Measurements from ENCODE around the gene TMPRSS15.

The TMPRSS15 gene

DNA sequence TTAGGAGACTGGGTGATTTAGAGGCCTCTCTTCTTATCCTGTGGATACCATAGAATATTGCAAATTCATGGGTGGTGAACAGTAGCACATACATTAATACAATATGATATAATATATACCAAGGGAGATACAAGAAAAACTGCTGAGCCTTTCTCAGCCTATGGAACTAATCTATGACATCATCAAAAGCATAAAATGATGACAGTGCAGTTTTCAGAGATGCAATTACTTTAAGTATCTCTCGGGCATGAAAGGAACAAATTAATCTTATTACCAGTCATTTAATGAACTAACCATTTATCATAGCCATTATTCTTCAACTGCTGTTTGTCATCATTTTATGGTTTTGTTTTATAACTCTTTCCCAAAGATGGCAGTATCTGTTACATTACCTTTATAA lies 155.4 kb downstream of the TMPRSS15 start:
- in situ Hi-C loops (cut with HindIII; ENCODE audit: low sequenced_read_pairs), result no loop called here

DNA sequence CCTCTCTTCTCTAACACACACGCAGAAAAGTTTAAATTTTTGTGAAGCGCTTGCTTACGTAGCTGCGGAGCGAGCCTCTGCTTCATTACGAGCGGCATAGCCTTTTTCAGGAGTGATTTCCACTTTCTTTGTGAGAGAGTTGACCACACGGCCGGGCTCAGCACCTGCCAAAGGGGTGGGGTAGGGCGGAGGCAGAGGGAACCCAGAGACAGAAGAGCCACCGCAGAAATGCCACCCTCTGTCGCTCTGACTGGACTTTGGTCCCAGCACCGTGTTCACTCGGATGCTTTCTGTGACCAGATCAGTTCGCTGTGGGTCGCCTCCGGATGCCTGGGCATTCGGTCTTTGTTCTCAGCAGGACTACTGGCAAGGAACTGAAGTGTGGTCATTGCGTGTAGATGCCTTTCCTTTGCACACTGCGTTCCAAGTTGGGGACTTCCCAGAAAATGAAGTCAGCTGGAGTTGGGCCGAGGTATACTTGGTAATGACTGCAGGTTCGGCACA lies 158.1 kb downstream of the TMPRSS15 start:
- in situ Hi-C loops (cut with HindIII; ENCODE audit: low sequenced_read_pairs), result no loop called here

DNA sequence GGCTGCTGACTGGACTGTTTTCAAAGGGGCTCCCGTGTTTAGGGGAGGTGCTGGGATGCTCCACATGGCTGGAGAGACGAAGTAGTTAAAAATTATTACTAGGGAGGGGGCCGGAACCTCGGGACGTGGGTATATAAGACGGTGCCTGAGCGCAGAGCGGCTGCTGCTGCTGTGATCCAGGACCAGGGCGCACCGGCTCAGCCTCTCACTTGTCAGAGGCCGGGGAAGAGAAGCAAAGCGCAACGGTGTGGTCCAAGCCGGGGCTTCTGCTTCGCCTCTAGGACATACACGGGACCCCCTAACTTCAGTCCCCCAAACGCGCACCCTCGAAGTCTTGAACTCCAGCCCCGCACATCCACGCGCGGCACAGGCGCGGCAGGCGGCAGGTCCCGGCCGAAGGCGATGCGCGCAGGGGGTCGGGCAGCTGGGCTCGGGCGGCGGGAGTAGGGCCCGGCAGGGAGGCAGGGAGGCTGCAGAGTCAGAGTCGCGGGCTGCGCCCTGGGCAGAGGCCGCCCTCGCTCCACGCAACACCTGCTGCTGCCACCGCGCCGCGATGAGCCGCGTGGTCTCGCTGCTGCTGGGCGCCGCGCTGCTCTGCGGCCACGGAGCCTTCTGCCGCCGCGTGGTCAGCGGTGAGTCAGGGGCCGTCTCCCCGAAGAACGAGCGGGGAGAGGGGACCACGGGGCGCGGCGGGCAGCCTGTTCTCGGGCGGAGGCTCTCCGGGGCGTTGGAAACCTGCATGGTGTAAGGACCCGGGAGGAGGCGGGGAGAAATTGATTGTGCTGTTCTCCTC lies 158.7 kb downstream of the TMPRSS15 start, which contains the start of gene CHODL:
TSS of gene CHODL (plus strand) at position 163 of the 793 bp plus-strand sequence. CDS start at position 554, 391 bp downstream.
- in situ Hi-C loops (cut with HindIII; ENCODE audit: low sequenced_read_pairs), result no loop called here

DNA sequence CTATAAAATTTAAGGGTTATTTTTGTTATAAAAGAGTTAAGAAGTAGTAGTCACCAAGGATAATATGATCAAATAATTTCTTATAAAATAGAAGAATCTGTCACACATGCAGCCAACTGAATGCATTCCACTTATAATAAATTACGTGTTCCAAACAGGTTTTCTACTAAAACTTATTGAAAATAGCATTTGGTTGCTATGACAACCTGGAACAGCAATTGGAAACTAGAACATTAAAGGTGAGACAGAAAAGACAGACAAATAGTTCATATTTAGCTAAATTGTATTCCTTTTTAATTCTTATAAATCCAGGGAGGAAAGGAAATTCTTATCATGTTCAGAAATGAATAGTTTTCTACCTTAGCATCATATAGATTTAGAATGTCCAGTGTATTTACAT lies 168.0 kb downstream of the TMPRSS15 start:
- in situ Hi-C loops (cut with HindIII; ENCODE audit: low sequenced_read_pairs), result no loop called here

DNA sequence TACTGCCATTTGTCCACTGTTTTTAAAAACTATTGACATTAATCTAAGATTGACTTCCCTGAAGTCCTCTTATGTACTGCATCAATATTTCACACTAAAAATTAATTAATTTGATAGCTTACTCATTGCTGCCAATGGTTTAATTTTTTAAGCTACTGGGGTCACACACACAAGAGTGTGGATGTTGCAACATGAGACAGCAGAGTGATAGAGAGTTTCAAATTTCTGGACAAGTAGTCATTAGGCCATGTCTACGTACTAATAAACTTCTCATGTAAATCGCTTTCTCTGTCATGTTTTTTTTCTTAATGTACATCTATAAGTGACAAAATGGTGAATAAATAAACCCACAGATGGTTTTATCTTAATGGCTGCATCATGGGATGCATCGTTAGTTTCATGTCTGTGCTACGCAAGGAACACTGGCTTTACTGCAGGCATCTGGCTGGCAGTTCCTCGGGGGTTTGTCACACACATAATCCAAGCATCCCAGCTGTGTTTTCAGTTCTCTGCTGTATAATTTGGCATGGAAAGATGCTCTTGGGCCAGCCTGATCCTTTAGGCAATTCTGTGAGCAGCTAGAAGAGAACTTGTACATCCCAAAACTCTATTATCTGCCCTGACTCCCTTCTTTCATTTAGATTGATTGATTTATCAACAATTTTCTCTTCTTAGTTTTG lies 175.4 kb downstream of the TMPRSS15 start:
- in situ Hi-C loops (cut with HindIII; ENCODE audit: low sequenced_read_pairs), result no loop called here

DNA sequence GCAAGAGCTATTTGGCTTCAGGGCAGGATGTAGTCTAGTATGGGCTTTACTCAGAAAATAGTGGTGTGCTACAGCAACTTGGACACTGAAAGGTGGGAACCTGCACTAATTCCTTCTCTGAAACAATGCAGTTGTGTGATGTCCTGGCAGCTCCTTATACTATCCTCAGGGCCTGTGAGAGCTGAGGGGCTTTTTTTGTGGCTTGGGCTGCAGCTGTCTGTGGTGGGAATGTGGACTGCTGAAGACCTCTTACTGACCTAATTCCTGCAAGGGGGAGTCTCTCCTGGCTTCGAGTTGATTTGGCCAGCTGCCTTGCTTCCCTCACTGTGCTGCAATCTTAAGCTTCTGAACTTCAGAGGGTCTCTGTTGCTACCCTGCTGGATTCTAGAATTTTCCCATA lies 181.2 kb downstream of the TMPRSS15 start:
- in situ Hi-C loops (cut with HindIII; ENCODE audit: low sequenced_read_pairs), result no loop called here

DNA sequence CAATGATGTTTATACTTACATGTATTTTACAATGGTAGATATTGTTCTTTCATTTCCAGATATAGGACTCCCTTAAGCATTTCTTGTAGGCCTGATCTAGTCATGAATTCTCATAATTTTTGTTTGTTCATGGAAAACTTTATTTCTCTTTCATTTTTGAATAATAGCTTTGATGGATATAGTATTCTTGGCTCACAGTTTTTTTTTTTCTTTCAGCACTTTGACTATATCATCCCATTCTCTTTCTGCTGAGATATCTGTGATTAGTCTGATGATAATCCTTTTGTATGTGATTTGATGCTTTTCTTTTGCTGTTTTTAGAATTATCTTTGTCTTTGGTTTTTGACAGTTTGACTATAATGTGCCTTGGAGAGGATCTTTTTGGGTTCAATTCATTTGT lies 183.1 kb downstream of the TMPRSS15 start:
- in situ Hi-C loops (cut with HindIII; ENCODE audit: low sequenced_read_pairs), result no loop called here
